ENCODE results near the gene TGM6. TPM values are rescaled to one million over a fixed set of nuclear protein-coding genes. Genes with fewer than 3 reads are reported as not detected.

The TGM6 gene
- polyA plus RNA-seq, 3 donors, result not detected

DNA sequence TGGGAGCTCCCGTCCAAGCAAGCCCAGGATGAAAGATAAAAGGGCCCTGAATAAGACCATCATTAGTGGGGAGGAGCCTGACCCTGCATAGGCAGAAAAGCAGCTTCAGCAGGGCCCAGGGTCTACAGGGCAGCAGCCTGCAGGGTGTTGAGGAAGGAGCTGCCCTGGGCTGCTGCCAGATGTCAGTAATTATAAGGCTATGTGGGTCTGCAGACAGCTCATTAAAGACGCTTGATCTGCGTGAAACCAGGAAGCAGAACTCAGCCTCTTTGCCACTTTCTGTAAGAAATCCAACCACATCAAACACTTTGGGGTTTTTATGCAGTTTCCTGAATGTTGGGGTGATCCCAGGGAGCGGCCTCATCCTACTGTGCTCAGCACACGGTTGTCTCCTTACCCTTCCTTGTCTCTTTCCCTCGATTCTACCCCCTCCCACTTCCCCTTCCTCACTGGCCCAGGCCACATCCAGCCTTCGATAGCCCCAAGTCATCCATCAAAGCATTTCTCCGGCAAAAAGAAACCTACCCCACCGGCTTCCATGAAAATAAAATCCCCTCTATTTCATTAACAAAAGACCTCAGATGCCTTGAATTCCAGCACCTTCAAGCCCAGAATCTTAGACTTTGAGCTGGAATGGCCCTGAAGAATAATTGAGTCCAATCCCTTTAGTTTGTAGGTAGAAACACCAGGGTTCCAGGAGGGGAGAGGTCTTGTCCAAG is 1.0 kb upstream of the TGM6 start:
- TF ChIP-seq, protein P1, sequence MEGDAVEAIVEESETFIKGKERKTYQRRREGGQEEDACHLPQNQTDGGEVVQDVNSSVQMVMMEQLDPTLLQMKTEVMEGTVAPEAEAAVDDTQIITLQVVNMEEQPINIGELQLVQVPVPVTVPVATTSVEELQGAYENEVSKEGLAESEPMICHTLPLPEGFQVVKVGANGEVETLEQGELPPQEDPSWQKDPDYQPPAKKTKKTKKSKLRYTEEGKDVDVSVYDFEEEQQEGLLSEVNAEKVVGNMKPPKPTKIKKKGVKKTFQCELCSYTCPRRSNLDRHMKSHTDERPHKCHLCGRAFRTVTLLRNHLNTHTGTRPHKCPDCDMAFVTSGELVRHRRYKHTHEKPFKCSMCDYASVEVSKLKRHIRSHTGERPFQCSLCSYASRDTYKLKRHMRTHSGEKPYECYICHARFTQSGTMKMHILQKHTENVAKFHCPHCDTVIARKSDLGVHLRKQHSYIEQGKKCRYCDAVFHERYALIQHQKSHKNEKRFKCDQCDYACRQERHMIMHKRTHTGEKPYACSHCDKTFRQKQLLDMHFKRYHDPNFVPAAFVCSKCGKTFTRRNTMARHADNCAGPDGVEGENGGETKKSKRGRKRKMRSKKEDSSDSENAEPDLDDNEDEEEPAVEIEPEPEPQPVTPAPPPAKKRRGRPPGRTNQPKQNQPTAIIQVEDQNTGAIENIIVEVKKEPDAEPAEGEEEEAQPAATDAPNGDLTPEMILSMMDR (IDR thresholded peaks at IDR 0.05), result no peak
- H3K27me3 Mint-ChIP-seq (ENCODE audit: low read depth in 3 of 3), result peaks cover 44 to 59% (median 59%) of the 10 kb centered on the region in 3 donors
- H3K4me2 ChIP-seq (replicated peaks; ENCODE audit: extremely low read depth, low read length, poor library complexity, severe bottlenecking), result no peak overlapping the region
- peaks cover 3% of the 10 kb centered on the region for H3K4me1 Mint-ChIP-seq
- H3K9me3 ChIP-seq (replicated peaks in 1 of 2; ENCODE audit: control insufficient read depth in 1 of 2, insufficient read depth in 1 of 2, low read length in 2 of 2), result no peaks in the 10 kb centered on the region
- intact Hi-C loops (cut with micrococcal nuclease), result no loop called here
- H3K36me3 Mint-ChIP-seq, result no peaks in the 10 kb centered on the region
- no peak overlapping the region for H3K4me3 ChIP-seq (replicated peaks in 1 of 3; ENCODE audit: low read depth in 2 of 3, low read length in 3 of 3)
- H3K36me3 ChIP-seq (replicated peaks in 1 of 2; ENCODE audit: control insufficient read depth in 1 of 2, insufficient read depth in 2 of 2, low read length in 2 of 2), result no peaks in the 10 kb centered on the region
- H4K20me1 ChIP-seq (ENCODE audit: insufficient read depth, low read length), result no peaks in the 10 kb centered on the region
- WGBS (ENCODE audit: insufficient coverage), result 0% methylated on average over 6 of the region's 9 CpGs
- peaks cover 2 to 28% of the 10 kb centered on the region in 2 donors for H3K27me3 ChIP-seq (ENCODE audit: control insufficient read depth in 2 of 2, insufficient read depth in 2 of 2, low read length in 2 of 2)
- H3K27ac Mint-ChIP-seq, result no peak overlapping the region
- no peak overlapping the region for H3K27ac ChIP-seq (ENCODE audit: low read depth in 1 of 2, low read length in 2 of 2)
- peaks cover 0 to 2% (median 0%) of the 10 kb centered on the region in 7 donors for H3K9me3 Mint-ChIP-seq
- H2AFZ ChIP-seq (ENCODE audit: insufficient read depth, low read depth, low read length, poor library complexity, severe bottlenecking), result no peak overlapping the region
- no peak overlapping the region for H3K9ac ChIP-seq (ENCODE audit: insufficient read depth, low read length, poor library complexity, severe bottlenecking)
- H3K4me3 Mint-ChIP-seq, result peak overlapping the region in 1 of 2 donors; percentile 70
- H3K4me1 ChIP-seq (ENCODE audit: control insufficient read depth in 1 of 2, insufficient read depth in 2 of 2, low read length in 2 of 2), result no peaks in the 10 kb centered on the region
- no peak for DNase-seq
- no peaks in the 10 kb centered on the region for H3K79me2 ChIP-seq (ENCODE audit: insufficient read depth, low read length)

DNA sequence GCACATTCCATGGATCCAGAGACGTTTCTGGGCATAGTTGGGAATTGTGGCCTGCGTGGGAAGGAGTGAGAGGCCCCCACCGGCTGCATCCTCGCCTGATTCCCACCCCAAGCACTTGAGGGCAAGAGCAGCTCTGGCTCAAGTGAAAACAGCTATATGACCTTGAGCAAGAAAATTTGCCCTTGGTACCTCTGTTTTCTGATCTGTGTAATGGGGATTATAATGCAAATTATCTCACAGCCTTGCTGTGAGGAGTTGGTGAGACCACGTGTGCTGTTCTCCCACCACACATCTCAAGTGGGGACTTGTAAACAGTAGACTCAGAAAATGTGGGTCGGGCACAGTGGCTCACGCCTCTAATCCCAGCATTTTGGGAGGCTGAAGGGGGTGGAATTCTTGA is 602 bp downstream of the TGM6 start:
- intact Hi-C loops (cut with micrococcal nuclease), result no loop called here
- Histone ChIP-seq H3K4me3 (replicated peaks in 1 of 3; ENCODE audit: low read depth in 2 of 3, low read length in 3 of 3) (no peak overlapping the region), H3K4me1 (ENCODE audit: control insufficient read depth in 1 of 2, insufficient read depth in 2 of 2, low read length in 2 of 2) (no peaks in the 10 kb centered on the region), H4K20me1 (ENCODE audit: insufficient read depth, low read length) (no peaks in the 10 kb centered on the region), H3K4me2 (replicated peaks; ENCODE audit: extremely low read depth, low read length, poor library complexity, severe bottlenecking) (no peak overlapping the region), H2AFZ (ENCODE audit: insufficient read depth, low read depth, low read length, poor library complexity, severe bottlenecking) (no peak overlapping the region), H3K27ac (ENCODE audit: low read depth in 1 of 2, low read length in 2 of 2) (no peak overlapping the region), H3K79me2 (ENCODE audit: insufficient read depth, low read length) (no peaks in the 10 kb centered on the region), H3K9ac (ENCODE audit: insufficient read depth, low read length, poor library complexity, severe bottlenecking) (no peak overlapping the region), H3K36me3 (replicated peaks in 1 of 2; ENCODE audit: control insufficient read depth in 1 of 2, insufficient read depth in 2 of 2, low read length in 2 of 2) (no peaks in the 10 kb centered on the region), H3K27me3 (ENCODE audit: control insufficient read depth in 2 of 2, insufficient read depth in 2 of 2, low read length in 2 of 2) (peaks cover 0 to 24% of the 10 kb centered on the region in 2 donors), H3K9me3 (replicated peaks in 1 of 2; ENCODE audit: control insufficient read depth in 1 of 2, insufficient read depth in 1 of 2, low read length in 2 of 2) (no peaks in the 10 kb centered on the region)
- Mint-ChIP-seq H3K4me1 (peaks cover 3% of the 10 kb centered on the region), H3K36me3 (no peaks in the 10 kb centered on the region), H3K4me3 (no peak overlapping the region), H3K27me3 (ENCODE audit: low read depth in 3 of 3) (peaks cover 40 to 68% (median 67%) of the 10 kb centered on the region in 3 donors), H3K27ac (no peak overlapping the region), H3K9me3 (peaks cover 0 to 4% (median 0%) of the 10 kb centered on the region in 7 donors)
- WGBS (ENCODE audit: insufficient coverage), result 91% methylated on average over 3 of the region's 7 CpGs
- TF ChIP-seq, protein P1 (IDR thresholded peaks at IDR 0.05), result no peak
- DNase-seq, result no peak
